A172 (cell line): ENCODE measurements around the gene RCAN1. TPM values are rescaled to one million over a fixed set of nuclear protein-coding genes. Genes with fewer than 3 reads are reported as not detected.
A peak's percentile ranks its signal among the peaks of the same experiment; 100 is the strongest.
"Not testable (repeated sequence)": the region's sequence is repeated elsewhere in the genome, so short reads cannot be mapped to it uniquely, and the experiment has no call there.

Source experiments
- DNase-seq: peaks from one replicate; pipeline ENCODE4 v3.0.0-alpha.2; 2015; ENCODE audit warnings: low spot score
- total RNA-seq: library from RNA; depleted of rRNA; stranded (reverse); fragments of >200 nt; shearing (Covaris generic); gene quantifications from 2 replicates; pipeline ENCODE4 v1.2.3, GENCODE V29; 2014

Gene RCAN1
- total RNA-seq, 1 experiment from 2014 or later = 61.5 TPM

DNA sequence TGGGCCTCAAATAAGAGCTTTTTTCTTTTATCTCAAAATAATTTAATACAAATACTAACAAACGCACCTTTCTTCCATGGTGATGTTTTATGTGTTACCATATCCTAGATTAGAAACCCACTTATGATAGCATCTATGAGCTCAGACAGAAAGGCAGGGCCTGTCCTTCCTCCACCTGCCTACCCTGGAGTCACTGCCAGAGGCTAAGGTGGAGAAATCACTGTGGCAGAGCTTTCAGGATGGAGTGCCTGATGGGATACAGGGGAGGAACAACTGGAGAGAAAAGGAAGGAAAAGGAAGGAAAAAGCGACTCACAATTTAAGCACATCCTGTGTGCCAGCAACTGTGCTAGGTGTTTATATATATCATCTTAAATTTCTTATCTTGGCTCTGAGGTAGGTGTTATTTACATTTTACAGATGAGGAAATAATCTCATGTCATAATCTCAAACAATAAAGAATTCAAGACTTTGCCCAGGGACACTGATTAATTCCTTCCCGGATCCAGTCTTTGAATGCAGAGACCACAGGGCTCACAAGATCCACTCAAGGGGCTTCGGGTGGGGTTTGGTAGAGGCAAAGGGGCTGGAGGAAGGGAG is 45.4 kb downstream of the RCAN1 start:
- DNase-seq = no peak

DNA sequence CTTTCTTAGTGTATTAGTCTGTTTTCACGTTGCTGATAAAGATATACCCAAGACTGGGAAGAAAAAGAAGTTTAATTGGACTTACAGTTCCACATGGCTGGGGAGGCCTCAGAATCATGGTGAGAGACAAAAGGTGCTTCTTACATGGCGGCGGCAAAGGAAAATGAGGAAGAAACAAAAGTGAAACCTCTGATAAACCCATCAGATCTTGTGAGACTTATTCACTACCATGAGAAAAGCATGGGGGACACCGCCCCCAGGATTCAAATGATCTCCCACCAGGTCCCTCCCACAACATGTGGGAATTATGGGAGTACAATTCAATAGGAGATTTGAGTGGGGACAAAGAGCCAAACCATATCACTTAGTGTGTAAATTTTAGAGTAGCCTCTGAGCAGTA is 46.1 kb downstream of the RCAN1 start:
- DNase-seq = not testable (repeated sequence)

DNA sequence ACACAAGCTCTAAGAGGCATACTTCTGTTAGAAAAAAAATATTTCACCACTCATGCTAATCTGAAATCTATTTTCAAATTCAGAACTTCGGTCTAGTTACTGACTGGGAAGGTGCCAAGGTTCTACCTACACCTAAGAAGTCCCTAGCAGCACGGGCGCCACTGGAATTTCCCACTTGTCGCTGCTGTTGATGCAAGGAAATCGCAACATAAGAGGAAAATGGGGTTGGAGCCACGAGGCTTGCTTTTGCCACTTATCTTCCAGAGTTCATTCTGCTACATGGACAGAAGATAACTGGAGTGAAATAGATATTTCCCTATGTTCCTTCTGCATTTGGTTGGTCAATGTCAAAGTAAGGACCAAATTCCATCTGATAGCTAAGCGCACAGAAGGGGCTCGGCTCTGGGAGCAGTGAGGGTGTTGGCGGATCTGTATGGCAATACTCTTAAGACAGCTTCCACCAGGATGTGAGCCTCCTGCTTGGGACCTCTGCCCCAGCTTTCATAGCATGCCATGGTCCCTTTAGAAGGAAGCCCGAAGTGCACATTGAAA is 47.2 kb downstream of the RCAN1 start:
- DNase-seq = no peak

DNA sequence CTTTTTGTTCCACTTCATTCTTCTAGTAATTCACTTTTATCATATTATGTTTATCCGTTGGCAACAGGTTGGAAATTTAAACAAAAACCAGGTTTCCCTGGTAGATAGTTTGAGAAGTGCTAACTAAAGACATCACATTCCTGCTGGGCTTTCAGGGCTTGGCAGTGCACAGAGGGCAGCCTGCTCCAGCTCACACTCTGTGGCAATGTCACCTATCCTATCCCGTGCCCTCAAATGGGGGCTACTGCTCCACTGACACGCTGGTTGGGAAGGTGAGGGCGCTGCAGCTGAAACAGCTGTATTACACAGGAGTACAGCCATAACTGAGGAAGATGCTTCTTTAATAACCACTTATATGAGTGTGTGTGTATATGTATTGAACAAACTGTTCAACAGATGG is 49.7 kb downstream of the RCAN1 start:
- DNase-seq = no peak

DNA sequence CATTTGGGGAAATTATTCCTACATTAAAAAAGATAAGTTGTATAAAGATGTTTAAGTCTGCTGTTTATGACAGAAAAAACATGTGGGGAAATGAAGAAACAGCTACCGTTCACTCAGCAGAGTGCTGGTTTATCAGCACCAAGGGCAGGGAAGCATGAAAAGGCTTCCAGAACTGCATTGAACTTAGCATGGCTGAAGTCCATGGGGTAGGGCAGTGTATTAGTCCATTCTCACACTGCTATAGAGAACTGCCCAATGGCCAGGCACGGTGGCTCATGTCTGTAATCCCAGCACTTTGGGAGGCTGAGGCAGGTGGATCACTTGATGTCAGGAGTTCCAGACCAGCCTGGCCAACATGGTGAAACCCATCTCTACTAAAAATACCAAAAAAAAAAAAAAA is 51.5 kb downstream of the RCAN1 start:
- not testable (repeated sequence) for DNase-seq

DNA sequence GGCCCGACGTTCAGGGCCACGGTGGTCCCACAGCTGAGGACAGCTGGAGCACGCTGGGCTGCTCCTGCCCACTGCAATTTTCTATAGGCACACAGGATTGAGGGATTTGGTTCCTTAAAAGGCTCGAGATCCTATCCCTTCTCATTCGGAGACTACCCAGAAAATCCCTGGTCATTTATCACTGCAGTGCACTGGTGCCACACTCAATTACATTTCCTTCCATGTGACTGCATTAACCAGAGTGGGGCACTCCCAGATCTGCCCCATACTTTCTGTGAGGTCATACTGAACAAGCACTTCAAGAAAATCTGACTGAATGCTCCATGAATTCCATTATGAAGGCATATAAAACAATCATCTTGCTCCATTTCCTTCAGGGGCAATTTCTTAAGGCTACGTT is 53.1 kb downstream of the RCAN1 start:
- no peak for DNase-seq

DNA sequence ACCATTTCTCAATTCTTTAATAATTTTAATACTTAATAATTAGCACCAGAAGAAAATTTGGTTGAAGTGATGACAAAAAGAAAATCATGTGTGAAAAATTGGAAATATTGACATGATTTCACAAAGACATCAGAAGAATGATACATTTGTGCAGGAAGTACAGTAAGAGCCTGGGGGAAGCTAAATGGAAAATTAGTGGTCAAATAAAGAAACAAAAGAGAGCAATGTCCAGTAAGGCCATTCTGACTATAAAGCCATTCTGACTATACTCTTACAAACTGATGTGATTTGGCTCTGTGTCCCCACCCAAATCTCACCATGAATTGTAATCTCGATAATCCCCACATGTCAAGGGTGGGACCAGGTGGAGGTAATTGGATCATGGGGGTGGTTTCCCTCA is 54.3 kb downstream of the RCAN1 start:
- DNase-seq = no peak

DNA sequence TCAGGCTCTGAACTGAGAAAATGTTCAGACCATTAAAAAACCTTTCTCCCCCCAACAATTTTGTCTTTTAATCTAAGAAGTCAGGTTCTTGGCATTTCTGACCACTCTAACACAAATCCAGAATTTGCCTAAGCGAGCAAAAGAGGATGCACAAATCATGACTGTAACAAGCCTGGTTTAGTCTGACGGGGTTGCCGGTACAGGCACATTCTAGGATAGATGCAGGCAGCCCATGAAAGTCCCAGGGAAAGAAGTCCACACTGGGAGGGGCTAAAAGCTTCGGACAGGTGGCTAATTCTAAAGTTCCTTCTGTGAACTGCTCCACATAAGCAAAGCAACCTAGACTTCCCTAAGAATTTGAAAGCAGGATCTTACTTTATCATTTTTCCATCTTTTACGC is 54.9 kb downstream of the RCAN1 start:
- DNase-seq = no peak

DNA sequence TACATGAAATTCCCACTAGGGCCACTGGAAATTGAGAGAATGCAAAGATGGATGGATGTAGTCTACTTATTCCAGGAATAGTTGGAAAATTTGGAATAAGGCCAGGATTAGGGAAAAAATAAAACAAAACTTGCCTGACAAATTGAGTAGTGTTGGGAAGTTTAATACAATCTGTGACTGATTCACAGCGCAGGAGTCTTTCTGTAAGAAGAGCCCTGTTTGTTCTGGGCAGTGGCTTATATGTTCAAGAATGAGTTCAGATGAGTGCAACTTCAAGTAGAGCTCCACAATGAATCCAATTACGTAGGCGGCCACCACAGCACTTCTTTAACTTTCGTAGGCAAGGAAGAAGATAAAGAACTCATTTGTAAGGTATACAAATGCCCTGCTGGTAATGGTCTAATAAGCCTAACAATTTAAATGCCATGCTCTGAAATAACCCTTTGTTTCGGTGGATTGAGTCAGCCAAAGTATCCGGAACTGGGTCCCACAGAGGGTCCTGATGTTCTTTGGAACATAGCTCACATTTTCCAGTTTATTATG is 55.8 kb downstream of the RCAN1 start:
- no peak for DNase-seq

DNA sequence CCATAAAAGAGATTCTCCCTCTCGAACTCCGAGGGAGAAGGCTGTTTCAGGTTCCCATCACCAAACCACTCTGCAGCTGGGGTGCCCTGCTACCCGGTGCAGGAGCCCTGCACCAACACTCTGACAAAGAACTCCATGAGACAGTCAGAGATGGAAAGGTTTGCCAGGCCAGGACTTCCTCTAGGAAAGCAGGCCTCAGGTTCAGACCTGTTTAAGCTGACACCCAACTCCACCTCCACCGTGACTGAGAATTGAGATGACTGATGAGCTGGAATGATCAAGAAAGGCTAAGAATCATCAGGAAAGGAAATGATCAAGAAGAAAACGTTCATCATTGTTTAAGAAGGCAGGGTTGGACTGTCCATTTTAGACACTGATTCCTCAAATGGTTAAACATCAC is 56.7 kb downstream of the RCAN1 start:
- DNase-seq = no peak

DNA sequence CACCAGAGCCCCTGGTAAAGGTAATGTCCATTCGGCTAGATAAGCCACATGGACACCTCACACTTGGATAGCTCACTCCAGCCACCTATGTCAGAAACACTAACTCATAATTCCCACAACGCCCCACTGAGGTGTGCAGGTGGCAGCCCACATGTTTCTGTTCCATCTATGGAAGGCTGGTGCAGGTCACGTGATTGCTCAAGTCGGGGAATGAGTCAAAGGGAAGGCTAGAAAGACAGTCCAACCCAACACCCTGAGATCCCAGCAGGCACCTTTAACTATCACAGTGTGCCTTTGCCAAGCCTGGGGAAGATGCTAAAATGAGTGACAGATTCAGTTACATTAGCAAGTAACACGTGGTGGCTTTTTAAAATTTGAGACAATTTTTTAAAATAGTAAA is 57.7 kb downstream of the RCAN1 start:
- DNase-seq = no peak

DNA sequence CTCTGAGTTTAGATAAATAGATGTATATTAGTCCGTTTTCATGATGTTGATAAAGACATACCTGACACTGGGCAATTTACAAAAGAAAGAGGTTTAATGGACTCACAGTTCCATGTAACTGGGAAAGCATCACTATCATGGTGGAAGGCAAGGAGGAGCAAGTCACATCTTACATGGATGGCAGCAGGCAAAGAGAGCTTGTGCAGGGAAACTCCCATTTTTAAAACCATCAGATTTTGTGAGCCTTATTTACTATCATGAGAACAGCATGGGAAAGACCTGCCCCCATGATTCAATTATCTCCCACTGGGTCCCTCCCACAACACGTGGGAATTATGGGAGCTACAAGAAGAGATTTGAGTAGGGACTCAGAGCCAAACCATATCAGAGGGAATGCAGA is 60.2 kb downstream of the RCAN1 start:
- not testable (repeated sequence) for DNase-seq

DNA sequence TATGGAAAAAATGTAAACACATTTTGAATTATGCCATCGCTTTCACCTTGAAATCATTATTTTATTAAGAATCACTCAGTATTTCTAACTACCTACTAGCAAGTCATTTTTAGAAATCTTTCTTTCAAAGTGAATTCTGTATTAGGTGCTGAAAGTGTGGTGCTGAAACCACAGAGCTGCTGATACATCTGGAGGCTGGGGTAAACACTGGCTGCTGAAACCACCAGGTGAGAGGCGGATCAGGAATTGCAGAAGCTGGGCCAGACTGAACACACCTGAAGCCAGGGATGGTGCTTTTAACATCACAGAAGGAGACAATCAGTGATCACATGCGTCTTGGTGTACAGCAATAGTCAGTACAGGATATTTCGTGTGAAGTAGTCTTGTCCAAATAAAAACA is 60.7 kb downstream of the RCAN1 start:
- no peak for DNase-seq

DNA sequence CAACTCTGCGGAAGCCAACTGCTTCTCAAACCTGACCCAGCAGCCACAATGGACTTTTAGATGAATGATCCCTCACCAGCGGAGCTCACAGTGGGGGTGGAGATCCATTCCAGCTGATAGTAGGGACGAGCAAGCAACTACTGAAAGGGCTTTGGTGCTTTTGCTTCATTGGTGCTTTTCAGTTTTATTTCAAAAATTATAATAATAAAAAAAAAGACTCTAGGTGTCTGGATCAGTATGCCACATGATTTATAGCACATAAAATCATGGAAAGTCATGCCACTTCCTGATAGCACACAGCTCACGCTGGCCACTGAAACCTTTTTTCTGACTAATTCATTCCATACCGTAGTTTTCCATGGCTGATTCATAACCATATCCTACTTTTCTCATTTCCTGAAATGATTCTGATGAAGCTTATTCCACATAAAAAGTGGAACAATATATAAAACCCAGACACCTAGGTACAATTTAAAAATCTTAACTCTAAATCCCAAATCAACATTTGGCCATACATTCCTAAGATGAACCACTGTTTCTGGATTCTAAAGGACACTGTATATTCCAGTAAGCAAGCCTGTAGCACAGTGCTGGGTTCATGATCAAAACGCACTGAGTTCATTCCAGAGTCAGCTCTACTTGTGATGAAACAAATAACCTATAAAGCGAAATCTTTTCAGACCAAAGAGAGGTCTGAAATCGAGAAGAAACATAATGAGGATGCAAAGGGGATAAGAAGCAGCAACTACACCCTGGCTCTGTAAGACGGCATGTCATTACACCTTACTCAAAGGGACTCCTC is 61.6 kb downstream of the RCAN1 start:
- peak; percentile 96 for DNase-seq

DNA sequence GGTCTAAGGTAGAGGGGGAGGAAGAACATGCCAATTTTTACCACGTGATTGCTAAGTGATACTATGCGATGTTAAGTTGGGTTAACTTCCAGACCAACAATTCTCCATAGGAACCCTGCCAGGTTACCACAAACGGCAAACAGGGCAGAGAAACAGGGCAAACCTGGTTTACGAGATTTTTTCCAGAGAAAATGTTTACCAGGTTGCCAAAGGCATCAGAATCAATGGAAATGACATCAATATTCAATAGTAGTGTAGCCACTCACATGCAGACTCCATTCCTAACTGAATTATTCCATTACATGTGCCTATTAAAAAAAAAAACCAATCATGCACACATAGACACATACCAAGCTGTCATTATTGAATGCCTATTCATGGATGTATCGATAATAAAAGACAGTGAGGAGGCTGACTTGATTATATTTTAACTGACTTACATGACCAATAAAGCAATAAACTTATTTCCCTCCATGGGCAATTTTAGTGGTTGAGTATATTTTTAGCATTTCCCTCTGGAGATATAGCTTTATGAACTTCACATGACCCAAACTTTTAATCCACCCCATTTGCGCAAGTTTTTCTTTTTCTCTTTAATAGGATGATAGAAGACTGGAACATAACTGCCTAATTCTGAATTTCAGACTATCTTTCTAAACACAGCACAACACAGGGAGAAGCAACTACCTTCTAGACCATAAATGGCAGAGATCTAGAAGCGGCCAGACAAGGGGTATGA is 62.4 kb downstream of the RCAN1 start:
- no peak for DNase-seq

DNA sequence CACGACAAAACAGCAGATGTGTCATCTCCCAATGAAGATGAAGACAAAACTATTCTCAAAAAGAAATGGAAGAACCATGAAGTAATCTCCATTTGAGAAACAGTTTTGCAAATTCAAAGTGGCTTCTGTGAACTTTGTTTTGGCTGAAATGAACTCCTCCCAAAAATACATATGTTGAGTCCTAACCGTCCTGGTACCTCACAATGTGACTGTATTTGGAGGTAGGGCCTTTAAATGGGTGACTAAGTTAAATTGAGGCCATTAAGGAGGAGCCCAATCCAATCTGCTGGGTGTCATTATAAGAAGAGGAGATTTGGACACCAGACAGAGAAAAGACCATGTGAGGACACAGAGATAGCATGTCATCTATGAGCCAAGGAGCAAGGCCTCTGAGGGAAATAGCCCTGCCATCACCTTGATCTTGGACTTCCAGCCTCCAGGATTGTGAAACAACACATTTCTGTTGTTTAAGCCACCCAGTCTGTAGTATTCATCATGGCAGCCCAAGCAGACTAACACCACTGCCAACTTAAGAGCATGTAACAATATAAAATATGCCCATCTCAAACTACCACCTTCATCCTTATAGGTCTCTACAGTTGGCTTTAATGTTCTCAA is 64.6 kb downstream of the RCAN1 start:
- no peak for DNase-seq

DNA sequence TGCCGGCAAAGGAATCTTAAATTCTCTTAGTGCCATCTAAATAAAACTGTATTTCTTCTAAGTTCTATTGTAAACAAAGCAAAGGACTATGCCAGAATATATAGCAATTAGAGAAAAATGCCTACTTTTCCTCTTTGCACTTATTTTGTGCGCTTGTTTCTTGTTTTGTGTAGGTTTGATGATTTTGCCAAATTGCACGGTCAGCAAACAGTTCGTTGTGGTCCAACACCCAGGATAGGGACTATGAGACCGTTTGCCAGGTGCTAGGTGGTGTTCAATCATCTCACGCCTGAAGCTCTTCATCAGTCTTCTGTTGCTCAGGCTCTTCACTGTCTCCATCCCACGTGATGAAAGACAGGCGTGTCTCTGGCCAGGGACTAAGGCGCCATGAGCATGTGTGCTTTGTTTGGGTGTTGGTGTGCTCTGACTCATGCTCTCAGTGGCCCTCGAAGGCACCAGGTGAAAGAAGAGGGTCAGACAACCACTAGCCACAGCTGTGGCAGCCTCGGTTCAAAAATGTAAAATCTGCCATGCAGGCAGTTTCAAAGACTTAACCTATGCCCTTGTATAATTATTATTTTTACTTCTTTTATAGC is 66.0 kb downstream of the RCAN1 start:
- DNase-seq = no peak

DNA sequence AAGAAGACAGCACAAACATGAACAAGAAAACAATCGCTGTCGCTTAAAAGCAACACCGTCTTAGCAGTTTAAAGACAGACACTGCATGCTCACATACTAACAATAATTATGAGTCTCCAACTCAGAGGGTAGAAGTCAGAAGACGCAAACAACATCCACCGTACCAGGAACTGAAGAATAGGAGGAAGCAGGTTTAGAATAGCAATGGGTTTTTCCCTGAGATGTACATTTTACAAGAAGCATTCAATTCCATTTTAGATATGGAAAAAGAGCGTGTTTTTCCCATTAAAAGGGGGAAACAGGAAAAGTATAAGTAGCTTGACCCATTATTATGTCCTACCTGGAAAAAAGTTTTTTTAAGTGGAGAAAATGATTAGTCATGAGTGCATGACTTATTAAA is 68.4 kb downstream of the RCAN1 start:
- no peak for DNase-seq

DNA sequence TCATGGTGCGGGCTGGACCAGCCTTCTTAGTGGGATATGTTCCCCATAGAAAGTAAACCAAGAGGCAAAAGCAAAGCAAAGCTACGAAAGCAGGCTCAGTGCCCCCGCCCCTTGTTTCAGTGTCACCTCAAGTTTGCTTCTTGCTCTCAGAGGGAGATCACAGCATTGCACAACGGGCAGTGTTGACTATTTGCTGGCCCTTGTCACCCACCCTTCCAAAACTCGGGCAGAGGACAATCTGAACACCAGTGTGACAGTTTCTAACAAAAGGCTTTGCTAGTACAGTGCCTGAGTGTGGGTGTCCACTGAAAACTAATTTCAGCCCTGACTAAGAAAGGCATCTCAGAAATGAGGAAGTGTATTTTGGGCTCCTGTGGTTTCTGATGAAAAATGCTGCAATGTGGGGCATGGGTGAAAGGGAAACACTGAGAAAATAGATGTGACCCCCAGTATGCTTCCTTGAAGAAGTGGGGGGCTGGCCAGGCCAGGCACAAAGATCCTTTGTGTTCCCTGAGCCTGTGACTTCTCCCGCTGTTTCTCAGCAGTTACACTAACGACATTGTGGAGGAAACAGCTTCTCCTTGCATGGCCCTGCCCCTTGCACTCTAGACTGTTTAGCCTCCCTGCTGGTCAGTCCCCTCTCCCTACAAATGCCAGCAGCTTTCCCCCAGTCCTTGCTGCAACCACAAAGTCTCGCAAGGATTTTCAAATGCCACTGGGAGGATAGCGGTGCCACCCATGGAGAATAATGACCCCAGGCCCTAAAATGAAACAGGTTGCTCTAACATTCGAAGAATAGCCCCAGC is 69.6 kb downstream of the RCAN1 start:
- DNase-seq = peak; percentile 85

DNA sequence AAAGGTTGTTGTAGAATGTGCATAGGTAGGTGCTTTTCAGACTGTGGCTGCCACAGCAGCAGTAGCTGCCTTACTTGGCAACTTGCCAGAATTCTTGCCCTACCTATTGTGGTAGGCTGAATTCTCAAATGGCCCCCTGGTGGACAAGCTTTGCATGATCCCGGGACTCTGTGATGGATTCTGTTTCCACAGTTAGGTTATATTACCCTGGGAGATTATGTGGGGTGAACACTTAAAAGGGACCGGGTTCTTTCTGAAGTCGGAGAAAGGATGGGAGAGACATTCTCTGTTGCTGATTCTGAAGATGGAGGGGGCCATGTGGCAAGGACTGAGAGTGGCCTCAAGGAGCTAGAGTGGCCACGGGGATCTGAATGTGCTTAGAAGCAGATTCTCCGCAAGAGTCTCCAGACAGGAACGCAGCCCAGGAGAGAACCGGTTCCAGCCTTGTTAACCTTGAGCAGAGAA is 70.8 kb downstream of the RCAN1 start:
- DNase-seq = peak; percentile 76

DNA sequence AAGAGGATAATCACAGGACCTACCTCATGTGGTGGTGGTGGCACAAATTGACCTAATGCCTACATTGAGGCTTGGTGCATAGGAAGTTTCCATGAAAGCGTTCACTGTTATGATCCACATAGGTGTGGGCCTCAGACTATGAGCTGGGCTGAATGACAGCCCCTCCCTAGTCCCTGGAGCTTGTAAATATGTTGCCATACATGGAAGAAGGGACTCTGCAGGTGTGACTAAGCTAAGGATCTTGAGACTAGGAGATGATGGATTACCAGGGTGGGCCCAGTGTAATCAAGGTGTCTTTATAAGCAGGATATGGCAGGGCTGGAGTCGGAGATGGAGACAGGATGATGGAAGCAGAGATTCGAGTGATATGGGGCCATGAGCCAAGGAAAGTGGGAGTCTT is 71.9 kb downstream of the RCAN1 start:
- no peak for DNase-seq
